Effector memory CD8-positive, alpha-beta T cell (primary cell): ENCODE data around the gene GHRH.

Experiments used
- ATAC-seq: fragments of 150-1000 bp; cut with Tn5 transposase; replicated peaks from 2 replicates; pipeline ENCODE4 v1.10.0; 2021; ENCODE audit warnings: mild to moderate bottlenecking, moderate library complexity
- DNase-seq, 3 experiments: peaks; one replicate each; pipeline ENCODE4 v3.0.0; 2021
- H3K27ac Mint-ChIP-seq, 2 donors: one replicate each; pipeline ENCODE4 v1.8.0; 2022; ENCODE audit warnings: mild to moderate bottlenecking in 2 of 2, mixed read lengths in 2 of 2, moderate library complexity in 2 of 2
- H3K27me3 Mint-ChIP-seq, 2 donors: one replicate each; pipeline ENCODE4 v1.8.0; 2022; ENCODE audit warnings: mixed read lengths in 2 of 2
- H3K36me3 Mint-ChIP-seq: one replicate; pipeline ENCODE4 v1.8.0; 2022; ENCODE audit warnings: mild to moderate bottlenecking, moderate library complexity, mixed read lengths; ENCODE audit not compliant: insufficient read depth
- H3K4me1 Mint-ChIP-seq, 2 donors: one replicate each; pipeline ENCODE4 v1.8.0; 2022; ENCODE audit warnings: low read depth in 2 of 2, mixed read lengths in 2 of 2
- H3K4me3 Mint-ChIP-seq, 2 donors: one replicate each; pipeline ENCODE4 v1.8.0; 2022; ENCODE audit warnings: mild to moderate bottlenecking in 2 of 2, mixed read lengths in 2 of 2, moderate library complexity in 2 of 2
- H3K9me3 Mint-ChIP-seq, 2 donors: one replicate each; pipeline ENCODE4 v1.8.0; 2022; ENCODE audit warnings: mixed read lengths in 2 of 2
- total RNA-seq, 9 experiments: gene quantifications; one replicate each; lab custom pipeline; 2026; lab: John Stamatoyannopoulos, UW

The GHRH gene
- total RNA-seq = 0 reads per million in 9 experiments

DNA sequence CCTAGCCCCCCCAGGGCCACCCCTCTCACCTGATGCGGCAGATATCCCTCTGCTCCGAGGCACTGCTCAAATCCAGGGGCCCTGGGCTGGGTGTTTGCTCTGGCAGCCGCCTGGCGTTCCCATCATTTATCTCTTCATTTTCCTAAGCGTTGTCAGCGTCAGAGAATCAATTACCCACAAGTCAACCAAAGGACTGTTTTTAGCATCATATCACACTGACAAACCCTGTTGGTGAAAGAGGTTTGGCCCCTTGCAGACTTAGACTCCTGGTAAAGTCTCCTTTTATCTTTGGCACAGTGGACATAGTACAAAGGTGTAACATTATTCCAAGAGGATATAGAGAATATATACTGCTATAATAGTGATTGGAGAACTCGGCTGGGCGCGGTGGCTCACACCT is at the start of gene GHRH:
Gene GHRH (minus strand): TSS at position 101 of the 400 bp plus-strand sequence. CDS start 4,925 bp downstream, outside the sequence.
- no peak for ATAC-seq
- peaks cover 2% of the 10 kb centered on the region for H3K36me3 Mint-ChIP-seq
- no peak for DNase-seq
- H3K4me1 Mint-ChIP-seq = no peaks in the 10 kb centered on the region
- no peak within 1 kb of the TSS for H3K27ac Mint-ChIP-seq
- no peak within 1 kb of the TSS for H3K4me3 Mint-ChIP-seq
- H3K9me3 Mint-ChIP-seq = no peaks in the 10 kb centered on the region
- peaks cover 29 to 48% of the 10 kb centered on the region in 2 donors for H3K27me3 Mint-ChIP-seq

- DNase-seq (no peak), ATAC-seq (no peak)
- Mint-ChIP-seq H3K36me3 (peaks cover 14% of the 10 kb centered on the region), H3K4me3 (no peak overlapping the region), H3K27ac (peak overlapping the region in 1 of 2 donors; percentile 44), H3K9me3 (no peaks in the 10 kb centered on the region), H3K4me1 (peaks cover 27 to 36% of the 10 kb centered on the region in 2 donors), H3K27me3 (no peaks in the 10 kb centered on the region)
Measured at GRCh38 chr20:37310951-37311350, 49.3 kb upstream of the GHRH start.

DNA sequence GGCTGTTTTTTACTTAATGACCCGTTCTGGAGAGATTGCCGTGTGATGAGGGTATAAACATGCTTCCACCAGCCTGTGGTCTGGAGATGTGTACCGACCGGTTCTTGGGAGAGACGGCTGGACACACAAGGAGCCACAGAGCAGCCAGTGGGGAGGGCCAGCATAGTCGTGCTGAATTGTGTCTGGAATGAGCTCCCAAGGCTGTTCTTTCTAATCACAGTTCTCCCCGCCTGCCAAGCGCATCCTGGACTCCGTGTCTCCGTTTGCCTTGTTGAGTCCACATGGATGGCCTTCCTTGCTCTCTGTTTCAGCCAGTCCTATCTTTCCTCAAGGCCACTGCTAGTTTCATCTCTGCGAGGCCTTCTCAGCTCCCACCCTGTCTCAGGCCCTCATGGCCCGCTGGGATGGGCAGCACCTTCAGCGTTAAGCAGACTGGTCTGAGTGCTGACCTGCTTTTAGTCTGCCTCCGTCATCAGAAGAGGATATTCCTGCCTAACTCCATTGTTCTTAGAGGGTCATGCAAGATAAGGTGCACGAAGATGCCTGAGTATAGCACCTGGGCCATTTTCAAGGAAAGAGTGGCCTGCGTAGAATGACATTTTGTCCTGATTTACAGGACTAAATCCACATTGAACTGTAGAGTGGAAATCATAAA is 48.4 kb upstream of the GHRH start:
- Mint-ChIP-seq H3K4me3 (no peak overlapping the region), H3K27me3 (no peaks in the 10 kb centered on the region), H3K36me3 (peaks cover 14% of the 10 kb centered on the region), H3K4me1 (peaks cover 20 to 31% of the 10 kb centered on the region in 2 donors), H3K27ac (peak overlapping the region; percentile 5 to 44), H3K9me3 (no peaks in the 10 kb centered on the region)
- DNase-seq (no peak), ATAC-seq (no peak)

DNA sequence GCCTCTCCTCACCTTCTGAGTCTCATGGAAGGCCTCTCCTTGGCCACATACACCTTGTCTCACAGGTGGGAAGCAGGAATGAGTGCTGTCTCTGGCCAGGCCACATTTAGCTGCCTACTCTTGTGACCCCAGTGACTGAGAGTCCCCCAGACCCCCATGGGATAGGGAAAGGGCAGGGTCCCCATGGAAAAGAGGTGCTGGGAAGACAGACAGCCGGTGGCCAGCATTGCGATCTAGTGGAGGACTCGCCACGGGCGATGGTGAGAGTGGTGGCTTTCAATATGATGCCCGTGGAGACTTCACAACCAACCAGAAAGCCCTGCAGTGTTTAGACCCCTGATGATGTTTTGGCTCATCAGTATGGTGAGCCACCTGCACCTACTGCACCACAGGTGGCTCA is 47.7 kb upstream of the GHRH start:
- no peak for DNase-seq
- Mint-ChIP-seq H3K27ac (peak overlapping the region in 1 of 2 donors; percentile 17), H3K9me3 (no peaks in the 10 kb centered on the region), H3K4me1 (peaks cover 20 to 32% of the 10 kb centered on the region in 2 donors), H3K36me3 (peaks cover 14% of the 10 kb centered on the region), H3K4me3 (no peak overlapping the region), H3K27me3 (no peaks in the 10 kb centered on the region)
- ATAC-seq = no peak

DNA sequence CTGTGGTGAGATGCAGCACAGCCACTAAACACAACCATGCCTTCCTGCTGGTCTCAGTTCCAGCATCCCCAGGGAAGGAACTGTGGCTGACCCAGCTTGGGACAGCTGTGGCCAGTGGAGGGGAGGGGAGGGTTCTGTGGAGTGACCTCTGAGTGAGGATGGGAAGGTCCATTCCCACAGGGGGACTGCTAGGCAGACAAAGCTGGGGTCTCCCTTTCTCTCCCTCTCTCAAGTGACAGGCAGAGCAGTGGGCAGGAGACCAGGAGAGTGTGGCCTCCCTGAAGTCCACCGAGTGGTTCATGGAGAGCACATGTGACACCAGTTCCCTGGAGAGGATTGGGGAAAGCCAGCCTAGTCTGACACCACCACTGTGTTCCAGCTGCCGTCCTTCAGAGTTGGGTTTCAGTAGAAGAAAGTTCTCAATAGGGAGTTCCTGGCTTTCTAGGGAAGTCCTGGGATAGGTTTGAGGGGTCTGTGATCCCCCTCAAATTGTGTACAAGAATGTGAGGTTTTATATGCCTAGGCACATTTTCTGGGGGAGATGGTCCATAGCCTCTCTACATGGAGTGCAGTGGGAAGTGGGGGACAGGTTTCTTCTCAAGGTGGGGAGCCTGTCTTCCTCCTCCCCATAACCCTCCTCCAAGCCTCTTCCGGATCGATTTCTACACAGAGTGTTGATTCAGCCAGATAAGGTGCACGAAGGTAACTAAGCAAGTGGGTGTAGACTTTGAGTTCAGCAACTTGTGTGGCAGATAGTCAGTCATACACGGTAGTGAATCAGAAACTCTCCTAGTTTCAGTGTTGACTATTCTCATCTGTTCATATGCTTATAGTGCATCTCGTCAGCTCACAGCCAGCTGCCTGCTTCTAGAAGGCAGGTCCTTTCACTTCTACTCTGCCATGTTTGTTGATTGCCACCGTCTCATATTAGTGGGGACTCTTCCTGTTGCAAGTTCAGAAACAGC is 46.8 kb upstream of the GHRH start:
- peaks cover 18% of the 10 kb centered on the region for H3K36me3 Mint-ChIP-seq
- ATAC-seq (no peak), DNase-seq (no peak)
- H3K27ac Mint-ChIP-seq = peak overlapping the region in 1 of 2 donors; percentile 17
- no peaks in the 10 kb centered on the region for H3K27me3 Mint-ChIP-seq
- H3K9me3 Mint-ChIP-seq = no peaks in the 10 kb centered on the region
- H3K4me3 Mint-ChIP-seq = no peak overlapping the region
- H3K4me1 Mint-ChIP-seq = peaks cover 13 to 23% of the 10 kb centered on the region in 2 donors

GRCh38 chr20:37305839-37306238 is 44.2 kb upstream of the GHRH start:
- H3K9me3 Mint-ChIP-seq = no peaks in the 10 kb centered on the region
- H3K4me3 Mint-ChIP-seq = no peak overlapping the region
- DNase-seq (no peak), ATAC-seq (no peak)
- H3K27me3 Mint-ChIP-seq = no peaks in the 10 kb centered on the region
- H3K4me1 Mint-ChIP-seq = peaks cover 16 to 22% of the 10 kb centered on the region in 2 donors
- H3K27ac Mint-ChIP-seq = peak overlapping the region; percentile 32 to 80
- peaks cover 29% of the 10 kb centered on the region for H3K36me3 Mint-ChIP-seq

- H3K4me3 Mint-ChIP-seq = no peak overlapping the region
- no peak overlapping the region for H3K27ac Mint-ChIP-seq
- no peak for DNase-seq
- H3K4me1 Mint-ChIP-seq = peaks cover 17 to 22% of the 10 kb centered on the region in 2 donors
- H3K36me3 Mint-ChIP-seq = peaks cover 28% of the 10 kb centered on the region
- ATAC-seq = no peak
- H3K27me3 Mint-ChIP-seq = no peaks in the 10 kb centered on the region
- H3K9me3 Mint-ChIP-seq = no peaks in the 10 kb centered on the region
Measured at GRCh38 chr20:37305079-37305478, 43.5 kb upstream of the GHRH start.

- DNase-seq (no peak), ATAC-seq (no peak)
- Mint-ChIP-seq H3K27ac (no peak overlapping the region), H3K4me3 (no peak overlapping the region), H3K9me3 (no peaks in the 10 kb centered on the region), H3K36me3 (peaks cover 26% of the 10 kb centered on the region), H3K4me1 (peaks cover 15 to 24% of the 10 kb centered on the region in 2 donors), H3K27me3 (no peaks in the 10 kb centered on the region)
Measured at GRCh38 chr20:37303637-37304036, 42.0 kb upstream of the GHRH start.

DNA sequence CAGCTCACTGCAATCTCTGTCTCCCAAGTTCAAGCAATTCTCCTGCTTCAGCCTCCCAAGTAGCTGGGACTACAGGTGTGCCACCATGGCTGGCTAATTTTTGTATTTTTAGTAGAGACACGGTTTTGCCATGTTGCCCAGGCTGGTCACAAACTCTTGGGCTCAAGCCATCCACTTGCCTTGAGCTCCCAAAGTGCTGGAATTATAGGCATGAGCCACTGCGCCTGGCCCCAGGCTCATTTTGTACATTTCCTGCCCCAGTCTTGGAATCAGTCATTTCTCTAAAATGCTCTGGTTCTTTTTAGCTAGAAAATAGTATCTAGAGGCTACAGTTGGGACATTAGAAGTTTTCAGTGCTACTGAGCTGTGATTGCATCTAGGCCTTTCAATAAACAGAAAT is 41.4 kb upstream of the GHRH start:
- Mint-ChIP-seq H3K36me3 (peaks cover 23% of the 10 kb centered on the region), H3K4me1 (peaks cover 15 to 29% of the 10 kb centered on the region in 2 donors)
- no peak for ATAC-seq

GRCh38 chr20:37301558-37301957 is 39.9 kb upstream of the GHRH start:
- DNase-seq (no peak), ATAC-seq (no peak)
- no peaks in the 10 kb centered on the region for H3K27me3 Mint-ChIP-seq
- H3K4me3 Mint-ChIP-seq = no peak overlapping the region
- H3K4me1 Mint-ChIP-seq = peaks cover 16 to 31% of the 10 kb centered on the region in 2 donors
- H3K27ac Mint-ChIP-seq = peak overlapping the region in 1 of 2 donors; percentile 44
- H3K9me3 Mint-ChIP-seq = no peaks in the 10 kb centered on the region
- peaks cover 18% of the 10 kb centered on the region for H3K36me3 Mint-ChIP-seq

More for the DNA sequence above, 41.4 kb upstream of the GHRH start:
- Mint-ChIP-seq H3K27me3 (no peaks in the 10 kb centered on the region), H3K4me3 (no peak overlapping the region), H3K9me3 (no peaks in the 10 kb centered on the region), H3K27ac (no peak overlapping the region)
- DNase-seq = no peak

DNA sequence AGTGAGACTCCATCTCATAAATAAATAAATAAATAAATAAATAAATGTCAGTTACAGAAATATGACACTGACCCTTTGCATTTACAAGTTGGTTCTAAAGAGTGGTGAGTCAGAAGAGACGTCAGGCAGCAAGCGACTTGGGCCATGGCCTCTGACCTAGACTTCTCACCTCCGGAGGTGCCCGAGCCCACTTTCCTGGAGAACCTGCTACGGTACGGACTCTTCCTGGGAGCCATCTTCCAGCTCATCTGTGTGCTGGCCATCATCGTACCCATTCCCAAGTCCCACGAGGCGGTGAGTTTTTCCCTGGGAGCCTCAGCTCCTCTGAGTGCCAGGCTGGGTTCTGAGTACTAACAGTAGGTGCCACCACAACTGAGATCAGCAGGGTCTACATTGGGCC is 39.5 kb upstream of the GHRH start:
- no peak for DNase-seq
- H3K27ac Mint-ChIP-seq = no peak overlapping the region
- H3K27me3 Mint-ChIP-seq = no peaks in the 10 kb centered on the region
- H3K4me1 Mint-ChIP-seq = peaks cover 16 to 33% of the 10 kb centered on the region in 2 donors
- no peaks in the 10 kb centered on the region for H3K9me3 Mint-ChIP-seq
- no peak for ATAC-seq
- H3K36me3 Mint-ChIP-seq = peaks cover 18% of the 10 kb centered on the region
- no peak overlapping the region for H3K4me3 Mint-ChIP-seq

GRCh38 chr20:37299718-37300528 is 38.3 kb upstream of the GHRH start:
- H3K4me1 Mint-ChIP-seq = peaks cover 17 to 41% of the 10 kb centered on the region in 2 donors
- no peak for ATAC-seq
- H3K27ac Mint-ChIP-seq = peak overlapping the region in 1 of 2 donors; percentile 78
- H3K9me3 Mint-ChIP-seq = no peaks in the 10 kb centered on the region
- no peaks in the 10 kb centered on the region for H3K27me3 Mint-ChIP-seq
- no peak for DNase-seq
- H3K4me3 Mint-ChIP-seq = no peak overlapping the region
- H3K36me3 Mint-ChIP-seq = peaks cover 18% of the 10 kb centered on the region
